Effector memory CD4-positive, alpha-beta T cell (primary cell): ENCODE results near the gene PNMT.
"Not testable (repeated sequence)": the region's sequence is repeated elsewhere in the genome, so short reads cannot be mapped to it uniquely, and the experiment has no call there.

Source experiments
- DNase-seq, 3 donors: peaks; one replicate each; pipeline ENCODE4 v3.0.0-alpha.2; 2020
- H3K27ac ChIP-seq: 2 replicates; pipeline ENCODE4 v1.7.0; 2013; ENCODE audit warnings: mild to moderate bottlenecking, low read length, moderate library complexity; ENCODE audit not compliant: insufficient read depth, poor library complexity, severe bottlenecking
- H3K27me3 ChIP-seq: replicated peaks from 2 replicates; pipeline ENCODE4 v1.7.0; 2013; ENCODE audit warnings: mild to moderate bottlenecking, low read length; ENCODE audit not compliant: insufficient read depth, control insufficient read depth, poor library complexity, severe bottlenecking
- H3K36me3 ChIP-seq: 2 replicates; pipeline ENCODE4 v1.7.0; 2013; ENCODE audit warnings: mild to moderate bottlenecking, low read length, moderate library complexity; ENCODE audit not compliant: control insufficient read depth, insufficient read depth
- H3K4me1 ChIP-seq: 2 replicates; pipeline ENCODE4 v1.7.0; 2013; ENCODE audit warnings: low read length, mild to moderate bottlenecking; ENCODE audit not compliant: control insufficient read depth, insufficient read depth, poor library complexity, severe bottlenecking
- H3K4me3 ChIP-seq: 2 replicates; pipeline ENCODE4 v1.7.0; 2013; ENCODE audit warnings: low read length, low read depth, mild to moderate bottlenecking; ENCODE audit not compliant: insufficient read depth, poor library complexity, severe bottlenecking
- H3K9me3 ChIP-seq: 2 replicates; pipeline ENCODE4 v1.7.0; 2013; ENCODE audit warnings: mild to moderate bottlenecking, low read length, moderate library complexity; ENCODE audit not compliant: control insufficient read depth

PNMT gene

DNA sequence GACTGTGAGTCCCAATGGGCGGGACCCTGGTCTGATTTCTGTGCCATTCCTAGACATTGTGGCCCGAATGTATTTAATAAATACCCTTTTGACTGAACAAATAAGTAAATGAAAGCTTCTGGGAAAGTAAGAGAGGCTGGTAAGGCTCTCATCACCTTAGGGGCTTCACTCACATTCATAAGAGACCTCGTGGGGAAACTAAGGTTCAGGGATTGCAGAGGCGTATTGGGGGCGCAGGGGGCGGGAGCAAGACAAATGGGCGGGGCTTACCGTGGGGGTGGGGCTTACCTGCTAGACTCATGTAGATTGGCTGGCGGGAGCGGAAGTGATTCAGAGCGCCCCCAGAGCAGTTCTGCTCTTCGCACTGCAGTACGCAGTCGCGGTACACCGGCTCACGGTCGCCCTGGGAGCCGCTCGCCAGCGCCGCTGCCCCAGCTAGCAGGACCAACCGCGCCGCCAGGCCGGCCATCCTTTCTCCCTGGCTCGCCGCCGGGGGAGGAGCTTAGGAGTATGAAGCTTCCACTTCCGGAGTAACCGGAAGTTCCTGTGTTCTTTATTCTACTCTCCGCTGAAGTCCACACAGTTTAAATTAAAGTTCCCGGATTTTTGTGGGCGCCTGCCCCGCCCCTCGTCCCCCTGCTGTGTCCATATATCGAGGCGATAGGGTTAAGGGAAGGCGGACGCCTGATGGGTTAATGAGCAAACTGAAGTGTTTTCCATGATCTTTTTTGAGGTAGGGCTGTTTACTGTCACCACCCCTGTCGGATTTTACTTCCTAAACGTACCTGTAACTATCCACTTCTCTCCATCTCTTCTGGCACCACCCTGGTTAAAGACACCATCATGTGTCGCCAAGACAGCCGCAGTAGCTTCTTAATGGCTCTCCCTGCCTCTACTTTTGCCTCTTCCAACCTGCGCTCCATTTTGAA is 19.6 kb downstream of the PNMT start, which contains the start of gene PGAP3:
PGAP3 (minus strand) TSS at position 512 of the 929 bp plus-strand sequence; CDS start at position 469, 43 bp downstream.
- H3K27ac ChIP-seq: peak within 1 kb of the TSS; percentile 82
- H3K4me1 ChIP-seq: peaks cover 7% of the 10 kb centered on the region
- H3K9me3 ChIP-seq: no peaks in the 10 kb centered on the region
- DNase-seq: peak; percentile 67 to 70 (median 68)
- no peaks in the 10 kb centered on the region for H3K27me3 ChIP-seq
- H3K36me3 ChIP-seq: peaks cover 7% of the 10 kb centered on the region
- peak within 1 kb of the TSS; percentile 83 for H3K4me3 ChIP-seq

DNA sequence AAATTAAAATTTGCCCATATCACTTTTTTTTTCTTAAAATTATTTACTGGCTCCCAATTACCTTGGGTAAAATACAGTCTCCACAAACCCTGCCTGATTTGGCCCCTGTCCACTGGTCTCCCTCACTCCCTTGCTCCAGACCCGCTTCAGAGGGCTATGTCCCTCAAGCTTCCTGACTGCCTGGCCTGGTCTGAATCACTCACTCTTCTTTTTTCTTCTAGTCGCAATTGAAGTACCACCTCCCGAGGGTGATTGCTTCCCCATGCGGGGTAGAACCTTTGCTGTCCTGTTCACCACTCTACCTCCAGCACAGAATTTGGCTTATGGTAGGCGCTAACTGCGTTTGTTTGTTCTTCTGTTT is 20.2 kb downstream of the PNMT start:
- Histone ChIP-seq H3K27ac (peak overlapping the region; percentile 82), H3K4me3 (peak overlapping the region; percentile 83), H3K9me3 (no peaks in the 10 kb centered on the region), H3K36me3 (peaks cover 7% of the 10 kb centered on the region), H3K27me3 (no peaks in the 10 kb centered on the region), H3K4me1 (peaks cover 7% of the 10 kb centered on the region)
- no peak for DNase-seq

DNA sequence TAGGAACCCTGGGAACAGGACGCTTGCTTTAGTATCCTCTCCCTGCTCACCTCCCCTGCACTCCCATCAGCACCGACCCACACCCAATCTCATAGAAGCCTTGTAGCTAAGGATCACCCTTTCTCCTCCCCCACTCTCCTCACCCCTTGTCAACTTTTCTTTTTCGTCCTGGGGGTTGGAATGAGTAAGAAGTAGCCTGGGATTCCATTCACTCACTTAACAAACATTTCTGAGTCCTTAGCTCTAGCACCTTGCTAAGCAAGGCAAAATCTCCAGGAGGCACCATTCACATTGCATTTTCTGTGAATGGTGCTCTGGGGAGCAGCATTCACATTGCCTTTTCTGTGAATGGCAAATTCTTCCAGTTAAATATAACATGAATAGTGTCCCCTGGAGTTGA is 20.7 kb downstream of the PNMT start:
- Histone ChIP-seq H3K4me1 (peaks cover 7% of the 10 kb centered on the region), H3K4me3 (no peak overlapping the region), H3K9me3 (no peaks in the 10 kb centered on the region), H3K36me3 (peaks cover 7% of the 10 kb centered on the region), H3K27ac (no peak overlapping the region), H3K27me3 (no peaks in the 10 kb centered on the region)
- no peak for DNase-seq

DNA sequence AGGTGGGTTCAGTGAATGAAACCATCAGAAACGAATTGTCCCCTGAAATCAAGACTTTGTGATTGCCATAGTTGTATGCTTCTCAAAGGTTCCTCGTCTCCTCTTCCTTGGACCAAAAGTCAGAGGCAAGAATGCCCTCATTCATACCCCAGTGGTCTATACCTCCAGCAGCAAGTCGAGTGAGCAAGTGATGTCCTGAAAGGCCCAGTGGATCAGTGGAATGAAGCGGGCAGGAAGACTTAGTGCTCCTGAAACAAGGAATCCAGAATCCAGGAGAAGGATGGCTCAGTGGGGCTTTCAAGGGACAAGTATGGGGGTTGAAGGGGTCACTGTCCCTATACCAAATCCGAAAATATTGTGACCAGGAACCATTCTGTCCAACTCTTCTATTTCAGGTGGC is 26.3 kb downstream of the PNMT start:
- H3K27me3 ChIP-seq: peaks cover 4% of the 10 kb centered on the region
- no peaks in the 10 kb centered on the region for H3K9me3 ChIP-seq
- DNase-seq: no peak
- H3K4me3 ChIP-seq: no peak overlapping the region
- no peak overlapping the region for H3K27ac ChIP-seq
- no peaks in the 10 kb centered on the region for H3K4me1 ChIP-seq
- H3K36me3 ChIP-seq: no peaks in the 10 kb centered on the region

DNA sequence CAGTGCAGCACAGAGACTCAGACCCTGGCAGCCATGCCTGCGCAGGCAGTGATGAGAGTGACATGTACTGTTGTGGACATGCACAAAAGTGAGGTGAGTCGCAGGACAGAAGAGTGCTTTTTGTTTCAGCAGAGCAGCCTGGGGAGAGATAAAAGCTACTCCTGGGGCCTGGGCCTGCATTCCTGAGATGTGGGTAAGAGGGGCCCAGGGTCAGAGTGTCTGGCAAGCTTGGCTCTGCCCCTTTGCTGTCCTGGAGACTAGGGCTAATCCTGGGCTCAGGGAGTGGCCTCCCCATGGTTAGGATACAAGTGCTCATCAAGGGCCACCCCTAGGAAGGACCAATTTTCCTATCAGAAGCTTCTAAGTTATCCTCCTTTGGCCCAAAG is 26.8 kb downstream of the PNMT start:
- H3K4me3 ChIP-seq: no peak overlapping the region
- H3K4me1 ChIP-seq: peaks cover 3% of the 10 kb centered on the region
- no peak overlapping the region for H3K27ac ChIP-seq

DNA sequence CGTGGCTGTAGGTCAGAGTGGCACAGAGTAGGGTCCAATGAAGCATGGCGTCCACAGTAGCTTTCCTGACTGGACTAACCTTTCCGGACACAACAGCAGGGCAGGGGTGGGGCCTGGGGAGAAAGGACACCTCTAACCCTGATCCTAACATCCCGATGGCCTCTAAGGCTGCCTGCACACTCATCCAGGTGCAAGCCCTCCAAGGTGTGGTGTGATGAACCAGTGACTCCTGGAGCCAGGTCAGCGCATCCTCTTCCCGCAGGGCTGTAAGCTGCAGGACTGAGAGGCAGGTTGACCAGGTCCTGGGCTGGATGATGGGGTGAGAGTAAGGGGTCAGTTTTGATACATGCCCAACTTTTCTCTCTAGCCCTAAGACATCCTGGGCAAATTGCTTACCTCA is 28.5 kb downstream of the PNMT start:
- Histone ChIP-seq H3K4me3 (no peak overlapping the region), H3K4me1 (peaks cover 4% of the 10 kb centered on the region), H3K36me3 (no peaks in the 10 kb centered on the region), H3K27me3 (peaks cover 25% of the 10 kb centered on the region), H3K9me3 (no peaks in the 10 kb centered on the region), H3K27ac (no peak overlapping the region)
- no peak for DNase-seq

More for the DNA sequence above, 26.8 kb downstream of the PNMT start:
- Histone ChIP-seq H3K9me3 (no peaks in the 10 kb centered on the region), H3K36me3 (no peaks in the 10 kb centered on the region), H3K27me3 (peaks cover 9% of the 10 kb centered on the region)
- no peak for DNase-seq

DNA sequence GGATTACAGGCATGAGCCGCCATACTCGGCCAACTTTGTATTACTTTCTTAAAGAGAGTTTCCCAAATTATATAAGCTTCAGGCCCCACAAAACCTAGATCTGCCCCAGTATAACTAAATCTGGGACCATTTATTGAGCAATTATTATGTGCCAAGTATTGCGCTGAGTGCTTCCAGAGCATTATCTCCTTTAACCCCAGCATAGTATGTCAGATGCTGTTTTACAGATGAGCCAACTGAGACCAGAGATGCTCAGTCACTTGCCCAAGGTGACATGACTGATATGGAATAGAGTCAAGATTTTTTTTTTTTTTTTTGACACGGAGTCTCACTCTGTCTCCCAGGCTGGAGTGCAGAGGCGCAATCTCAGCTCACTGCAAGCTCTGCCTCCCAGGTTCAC is 29.7 kb downstream of the PNMT start:
- no peaks in the 10 kb centered on the region for H3K9me3 ChIP-seq
- no peak for DNase-seq
- no peaks in the 10 kb centered on the region for H3K36me3 ChIP-seq
- no peak overlapping the region for H3K27ac ChIP-seq
- no peak overlapping the region for H3K4me3 ChIP-seq
- H3K27me3 ChIP-seq: peaks cover 27% of the 10 kb centered on the region
- peaks cover 4% of the 10 kb centered on the region for H3K4me1 ChIP-seq

DNA sequence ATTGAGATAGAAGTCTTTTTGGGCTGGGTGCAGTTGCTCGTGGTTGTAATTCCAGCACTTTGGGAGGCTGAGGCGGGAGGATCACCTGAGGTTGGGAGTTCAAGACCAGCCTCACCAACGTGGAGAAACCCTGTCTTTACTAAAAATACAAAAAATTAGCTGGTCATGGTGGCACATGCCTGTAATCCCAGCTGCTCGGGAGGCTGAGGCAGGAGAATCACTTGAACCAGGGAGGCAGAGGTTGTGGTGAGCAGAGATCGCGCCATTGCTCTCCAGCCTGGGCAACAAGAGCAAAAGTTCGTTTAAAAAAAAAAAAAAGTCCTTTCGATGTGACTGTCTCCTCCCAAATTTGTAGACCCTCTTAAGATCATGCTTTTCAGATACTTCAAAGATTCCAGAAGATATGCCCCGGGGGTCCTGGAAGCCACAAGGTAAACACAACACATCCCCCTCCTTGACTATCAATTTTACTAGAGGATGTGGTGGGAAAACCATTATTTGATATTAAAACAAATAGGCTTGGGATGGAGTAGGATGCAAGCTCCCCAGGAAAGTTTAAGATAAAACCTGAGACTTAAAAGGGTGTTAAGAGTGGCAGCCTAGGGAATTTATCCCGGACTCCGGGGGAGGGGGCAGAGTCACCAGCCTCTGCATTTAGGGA is 31.0 kb downstream of the PNMT start:
- not testable (repeated sequence) for H3K36me3 ChIP-seq, DNase-seq, H3K9me3 ChIP-seq, H3K4me3 ChIP-seq, H3K27ac ChIP-seq, H3K4me1 ChIP-seq
- peaks cover 27% of the 10 kb centered on the region for H3K27me3 ChIP-seq

DNA sequence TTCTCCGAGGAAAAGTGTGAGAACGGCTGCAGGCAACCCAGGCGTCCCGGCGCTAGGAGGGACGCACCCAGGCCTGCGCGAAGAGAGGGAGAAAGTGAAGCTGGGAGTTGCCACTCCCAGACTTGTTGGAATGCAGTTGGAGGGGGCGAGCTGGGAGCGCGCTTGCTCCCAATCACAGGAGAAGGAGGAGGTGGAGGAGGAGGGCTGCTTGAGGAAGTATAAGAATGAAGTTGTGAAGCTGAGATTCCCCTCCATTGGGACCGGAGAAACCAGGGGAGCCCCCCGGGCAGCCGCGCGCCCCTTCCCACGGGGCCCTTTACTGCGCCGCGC is 31.5 kb downstream of the PNMT start, which contains the start of gene ERBB2:
ERBB2 (plus strand) TSS at position 247 of the 330 bp plus-strand sequence. CDS start 175 bp downstream, outside the sequence.
- Histone ChIP-seq H3K4me1 (peaks cover 4% of the 10 kb centered on the region), H3K4me3 (no peak within 1 kb of the TSS), H3K27me3 (peaks cover 27% of the 10 kb centered on the region), H3K27ac (no peak within 1 kb of the TSS), H3K9me3 (no peaks in the 10 kb centered on the region), H3K36me3 (no peaks in the 10 kb centered on the region)
- no peak for DNase-seq
